Vagina (tissue), 2 donors: Measurements from ENCODE around the gene ADAMTS9. TPM values are rescaled to one million over a fixed set of nuclear protein-coding genes. Genes with fewer than 3 reads are reported as not detected.

ENCODE experiments used
- DNase-seq, 2 donors: peaks; one replicate each; pipeline ENCODE4 v3.0.0-alpha.2; 2017; ENCODE audit errors: extremely low spot score in 2 of 2
- H3K27ac ChIP-seq: fragments of 200-600 bp; sonication (generic); one replicate; pipeline ENCODE4 v1.5.1; 2019
- H3K27me3 ChIP-seq: fragments of 200-600 bp; sonication (generic); one replicate; pipeline ENCODE4 v1.5.1; 2019
- H3K36me3 ChIP-seq, 2 donors: fragments of 200-600 bp; sonication (generic); one replicate each; pipeline ENCODE4 v1.5.1; 2017 to 2019
- H3K4me1 ChIP-seq: fragments of 200-600 bp; sonication (generic); one replicate; pipeline ENCODE4 v1.5.1; 2019
- H3K4me3 ChIP-seq, 2 donors: fragments of 200-600 bp; sonication (generic); 1 replicate in 1 of 2; 2 replicates in 1 of 2; pipeline ENCODE4 v1.5.1; 2016 to 2019
- H3K9me3 ChIP-seq: fragments of 200-600 bp; sonication (generic); one replicate; pipeline ENCODE4 v1.5.1; 2019
- CTCF ChIP-seq, 3 experiments: fragments of 450-650 bp in 2 of 3; fragments of 200-600 bp in 1 of 3; sonication (generic) in 1 of 3; IDR thresholded peaks; one replicate each; pipeline ENCODE4 v1.5.1; 2017 to 2019; ENCODE audit warnings: antibody characterized with exemption in 3 of 3, mild to moderate bottlenecking in 2 of 3, moderate library complexity in 2 of 3
- POLR2A ChIP-seq, 2 donors: fragments of 450-650 bp; IDR thresholded peaks; one replicate each; pipeline ENCODE4 v1.6.1; 2017; ENCODE audit warnings: antibody characterized with exemption in 2 of 2, mild to moderate bottlenecking in 2 of 2, moderate library complexity in 2 of 2
- POLR2AphosphoS5 ChIP-seq, 2 donors: sonication (generic); formaldehyde crosslinking; IDR thresholded peaks; one replicate each; pipeline ENCODE4 v1.9.0; 2017; ENCODE audit warnings: antibody characterized with exemption in 2 of 2, mild to moderate bottlenecking in 2 of 2, low read depth in 1 of 2; ENCODE audit not compliant: insufficient read depth in 1 of 2
- intact Hi-C: fragments of 100-400 bp; cut with DNase I; formaldehyde crosslinking; loops from one replicate; pipeline ENCODE4 v1.15.1; 2023
- total RNA-seq: library from RNA; depleted of rRNA; stranded (reverse); fragments of >200 nt; gene quantifications from one replicate; pipeline ENCODE4 v1.2.3, GENCODE V29; 2016

Gene ADAMTS9
- total RNA-seq, 1 donor from 2014 or later, result 118 TPM

GRCh38 chr3:64726414-64727090, 38.8 kb upstream of the ADAMTS9 start:
- TF ChIP-seq POLR2AphosphoS5 (IDR thresholded peaks at IDR 0.05; ENCODE audit: insufficient read depth in 1 of 2, low read depth in 1 of 2) (no peak), CTCF (IDR thresholded peaks at IDR 0.05) (no peak), POLR2A (IDR thresholded peaks at IDR 0.05) (no peak)
- no peak overlapping the region for H3K27ac ChIP-seq
- H3K9me3 ChIP-seq, result no peaks in the 10 kb centered on the region
- H3K4me1 ChIP-seq, result no peaks in the 10 kb centered on the region
- H3K36me3 ChIP-seq, result no peaks in the 10 kb centered on the region
- H3K4me3 ChIP-seq, result no peak overlapping the region
- no peak for DNase-seq
- intact Hi-C loops, result no loop called here
- no peaks in the 10 kb centered on the region for H3K27me3 ChIP-seq

DNA sequence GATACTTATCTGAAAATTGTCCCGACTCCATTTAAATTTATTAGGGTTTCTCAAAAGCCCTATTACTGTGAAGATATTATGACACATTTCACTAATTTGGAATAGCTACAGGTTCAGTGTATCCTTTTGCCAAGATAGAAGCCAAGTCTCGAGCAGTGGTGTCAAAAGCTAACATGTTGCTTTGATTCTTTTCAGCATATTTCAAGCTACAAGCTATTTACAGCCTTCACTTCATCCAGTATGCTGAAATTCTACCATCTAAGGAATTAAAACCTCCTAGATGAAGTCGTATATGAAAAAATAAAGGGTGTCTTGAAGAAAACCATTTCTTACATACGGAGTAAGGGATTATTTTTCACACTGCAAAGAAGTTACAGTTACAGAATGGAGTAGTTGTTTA, 31.2 kb upstream of the ADAMTS9 start:
- Histone ChIP-seq H3K9me3 (no peaks in the 10 kb centered on the region), H3K4me3 (no peak overlapping the region), H3K27me3 (no peaks in the 10 kb centered on the region), H3K4me1 (no peaks in the 10 kb centered on the region), H3K36me3 (no peaks in the 10 kb centered on the region), H3K27ac (no peak overlapping the region)
- intact Hi-C loops, result no loop called here
- no peak for DNase-seq
- no peak for TF ChIP-seq POLR2AphosphoS5 (IDR thresholded peaks at IDR 0.05; ENCODE audit: insufficient read depth in 1 of 2, low read depth in 1 of 2)
- TF ChIP-seq CTCF (IDR thresholded peaks at IDR 0.05), result no peak
- no peak for TF ChIP-seq POLR2A (IDR thresholded peaks at IDR 0.05)

DNA sequence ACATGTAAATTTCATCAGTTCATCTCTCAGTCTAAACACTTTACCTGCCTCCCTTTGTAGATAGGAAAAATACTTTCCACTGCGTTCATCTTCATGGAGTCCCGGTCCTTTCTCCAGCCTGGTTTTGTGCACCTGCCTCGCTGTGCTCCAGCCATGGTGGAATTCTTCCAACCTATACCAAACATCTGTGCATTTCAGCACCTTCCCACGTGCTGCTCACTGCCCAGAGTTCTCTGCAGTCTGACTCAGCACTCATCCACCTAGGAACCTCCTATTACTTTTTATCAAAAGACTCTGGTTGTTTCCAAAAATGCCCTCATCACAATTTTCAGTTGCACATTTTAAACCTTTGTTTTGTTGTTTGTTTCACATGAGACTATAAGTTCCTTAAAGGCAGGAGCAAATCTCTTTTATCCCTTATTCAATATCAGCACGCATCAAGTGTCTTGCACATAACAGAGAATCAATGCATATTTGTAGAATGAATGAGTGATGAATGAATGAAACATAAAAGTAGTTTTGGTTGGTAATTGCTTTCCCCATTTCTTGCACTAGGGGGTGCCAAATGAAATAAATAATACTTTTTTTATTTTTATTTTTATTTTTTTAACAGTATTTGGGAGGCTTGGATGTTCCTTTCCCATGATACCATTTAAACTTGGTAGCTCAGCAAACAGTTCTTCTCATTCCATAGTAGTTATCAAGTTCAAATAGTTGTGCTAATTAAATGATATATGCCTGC, 30.2 kb upstream of the ADAMTS9 start:
- intact Hi-C loops, result no loop called here
- TF ChIP-seq CTCF (IDR thresholded peaks at IDR 0.05), result no peak
- TF ChIP-seq POLR2A (IDR thresholded peaks at IDR 0.05), result no peak
- TF ChIP-seq POLR2AphosphoS5 (IDR thresholded peaks at IDR 0.05; ENCODE audit: insufficient read depth in 1 of 2, low read depth in 1 of 2), result no peak
- Histone ChIP-seq H3K4me1 (no peaks in the 10 kb centered on the region), H3K36me3 (no peaks in the 10 kb centered on the region), H3K4me3 (no peak overlapping the region), H3K27ac (no peak overlapping the region), H3K9me3 (no peaks in the 10 kb centered on the region), H3K27me3 (no peaks in the 10 kb centered on the region)
- DNase-seq, result no peak

GRCh38 chr3:64717411-64717810, 29.6 kb upstream of the ADAMTS9 start:
- Histone ChIP-seq H3K4me1 (peaks cover 2% of the 10 kb centered on the region), H3K9me3 (no peaks in the 10 kb centered on the region), H3K27ac (no peak overlapping the region), H3K36me3 (no peaks in the 10 kb centered on the region), H3K4me3 (no peak overlapping the region), H3K27me3 (no peaks in the 10 kb centered on the region)
- intact Hi-C loops, result no loop called here
- DNase-seq, result no peak
- TF ChIP-seq POLR2AphosphoS5 (IDR thresholded peaks at IDR 0.05; ENCODE audit: insufficient read depth in 1 of 2, low read depth in 1 of 2) (no peak), POLR2A (IDR thresholded peaks at IDR 0.05) (no peak), CTCF (IDR thresholded peaks at IDR 0.05) (no peak)
